Esophagus muscularis mucosa (tissue), 4 donors: ENCODE data around the gene RINT1. TPM values are rescaled to one million over a fixed set of nuclear protein-coding genes. Genes with fewer than 3 reads are reported as not detected.

Experiments used
- DNase-seq: peaks from one replicate; pipeline ENCODE4 v3.0.0-alpha.2; 2017; ENCODE audit errors: extremely low spot score
- H3K27ac ChIP-seq, 4 donors: fragments of 200-600 bp; sonication (generic); replicated peaks in 1 of 4; 1 replicate in 3 of 4; 2 replicates in 1 of 4; pipeline ENCODE4 v1.5.1; 2016 to 2019; ENCODE audit warnings: mild to moderate bottlenecking in 1 of 4
- H3K27me3 ChIP-seq, 4 donors: fragments of 200-600 bp; sonication (generic); one replicate each; pipeline versions ENCODE4 v1.5.1 to v1.6.0; 2016 to 2019
- H3K36me3 ChIP-seq, 4 donors: fragments of 200-600 bp; sonication (generic); one replicate each; pipeline ENCODE4 v1.5.1; 2016 to 2019
- H3K4me1 ChIP-seq, 4 donors: fragments of 200-600 bp; sonication (generic); one replicate each; pipeline ENCODE4 v1.5.1; 2016 to 2019
- H3K4me3 ChIP-seq, 4 donors: fragments of 200-600 bp; sonication (generic); 1 replicate in 2 of 4; 2 replicates in 2 of 4; pipeline ENCODE4 v1.5.1; 2016 to 2019; ENCODE audit warnings: mild to moderate bottlenecking in 4 of 4, moderate library complexity in 1 of 4
- H3K9me3 ChIP-seq, 4 donors: fragments of 200-600 bp; sonication (generic); 1 replicate in 3 of 4; 2 replicates in 1 of 4; pipeline ENCODE4 v1.5.1; 2016 to 2019
- CTCF ChIP-seq, 3 experiments: fragments of 200-600 bp in 2 of 3; fragments of 450-650 bp in 1 of 3; sonication (generic) in 2 of 3; IDR thresholded peaks; one replicate each; pipeline ENCODE4 v1.5.1; 2017 to 2019; ENCODE audit warnings: antibody characterized with exemption in 3 of 3, mild to moderate bottlenecking in 2 of 3, moderate library complexity in 1 of 3
- EP300 ChIP-seq: sonication (generic); formaldehyde crosslinking; IDR thresholded peaks from one replicate; pipeline ENCODE4 v1.6.1; 2017; ENCODE audit warnings: antibody characterized with exemption
- POLR2A ChIP-seq: fragments of 450-650 bp; IDR thresholded peaks from one replicate; pipeline ENCODE4 v1.6.1; 2017; ENCODE audit warnings: antibody characterized with exemption, moderate library complexity, mild to moderate bottlenecking, low read depth
- POLR2AphosphoS5 ChIP-seq, 2 donors: sonication (generic); formaldehyde crosslinking; IDR thresholded peaks; one replicate each; pipeline ENCODE4 v1.6.1; 2017; ENCODE audit warnings: antibody characterized with exemption in 2 of 2
- WGBS: methylation state at CpG from one replicate; pipeline ENCODE4 v1.1.5; 2018; 5-methylcytosine and 5-hydroxymethylcytosine counted together
- intact Hi-C: fragments of 100-400 bp; cut with DNase I; formaldehyde crosslinking; loops from one replicate; pipeline ENCODE4 v1.15.1; 2023
- total RNA-seq, 4 donors: library from RNA; depleted of rRNA; stranded (reverse); fragments of >200 nt; gene quantifications; one replicate each; pipeline versions ENCODE4 v1.1.0 to v1.2.1, GENCODE V29; 2016

The RINT1 gene
- total RNA-seq, 4 donors from 2014 or later: 9.1 to 11.5 (median 9.8) TPM

- Histone ChIP-seq H3K4me1 (no peaks in the 10 kb centered on the region), H3K4me3 (no peak overlapping the region), H3K9me3 (no peaks in the 10 kb centered on the region), H3K27me3 (no peaks in the 10 kb centered on the region), H3K27ac (no peak overlapping the region), H3K36me3 (peaks cover 0 to 14% (median 4%) of the 10 kb centered on the region in 4 donors)
- intact Hi-C loops: no loop called here
- no peak for TF ChIP-seq CTCF (IDR thresholded peaks at IDR 0.05)
- no peak for TF ChIP-seq EP300
- no peak for TF ChIP-seq POLR2AphosphoS5 (IDR thresholded peaks at IDR 0.05)
- no peak for TF ChIP-seq POLR2A
- no peak for DNase-seq
- 84% methylated on average over 19 of the region's 19 CpGs for WGBS
Observed at GRCh38 chr7:105602325-105603305, 70.6 kb downstream of the RINT1 start.

- no peaks in the 10 kb centered on the region for H3K4me1 ChIP-seq
- intact Hi-C loops: no loop called here
- no peaks in the 10 kb centered on the region for H3K9me3 ChIP-seq
- TF ChIP-seq CTCF (IDR thresholded peaks at IDR 0.05): no peak
- no peak for TF ChIP-seq POLR2A
- no peak for TF ChIP-seq POLR2AphosphoS5 (IDR thresholded peaks at IDR 0.05)
- no peak for TF ChIP-seq EP300
- H3K27me3 ChIP-seq: no peaks in the 10 kb centered on the region
- no peak for DNase-seq
- no peak overlapping the region for H3K27ac ChIP-seq
- 94% methylated on average over 6 of the region's 8 CpGs for whole genome bisulfite sequencing
- no peak overlapping the region for H3K4me3 ChIP-seq
- peaks cover 16 to 54% (median 33%) of the 10 kb centered on the region in 4 donors for H3K36me3 ChIP-seq
Observed at GRCh38 chr7:105610165-105610930, 78.3 kb downstream of the RINT1 start.

- Histone ChIP-seq H3K27ac (no peak overlapping the region), H3K27me3 (no peaks in the 10 kb centered on the region), H3K36me3 (peaks cover 16 to 60% (median 34%) of the 10 kb centered on the region in 4 donors), H3K4me3 (no peak overlapping the region), H3K4me1 (no peaks in the 10 kb centered on the region), H3K9me3 (no peaks in the 10 kb centered on the region)
- WGBS: 87% methylated on average over 12 of the region's 16 CpGs
- no peak for TF ChIP-seq POLR2AphosphoS5 (IDR thresholded peaks at IDR 0.05)
- no peak for TF ChIP-seq EP300
- TF ChIP-seq CTCF (IDR thresholded peaks at IDR 0.05): no peak
- TF ChIP-seq POLR2A: no peak
- no peak for DNase-seq
- intact Hi-C loops: no loop called here
Observed at GRCh38 chr7:105611856-105612775, 80.1 kb downstream of the RINT1 start.

- 95% methylated on average over 9 of the region's 9 CpGs for WGBS
Observed at GRCh38 chr7:105612806-105613205, 80.8 kb downstream of the RINT1 start.

More at GRCh38 chr7:105612806-105613205, 80.8 kb downstream of the RINT1 start:
- H3K9me3 ChIP-seq: no peaks in the 10 kb centered on the region
- no peak overlapping the region for H3K27ac ChIP-seq
- TF ChIP-seq POLR2AphosphoS5 (IDR thresholded peaks at IDR 0.05) (no peak), EP300 (no peak), POLR2A (no peak), CTCF (IDR thresholded peaks at IDR 0.05) (no peak)
- H3K27me3 ChIP-seq: no peaks in the 10 kb centered on the region
- intact Hi-C loops: no loop called here
- DNase-seq: no peak
- no peak overlapping the region for H3K4me3 ChIP-seq
- peaks cover 16 to 59% (median 36%) of the 10 kb centered on the region in 4 donors for H3K36me3 ChIP-seq
- no peaks in the 10 kb centered on the region for H3K4me1 ChIP-seq
